ENCODE measurements around the gene FHAD1. TPM values are rescaled to one million over a fixed set of nuclear protein-coding genes. Genes with fewer than 3 reads are reported as not detected.

FHAD1 gene
- total RNA-seq, 1 experiment from 2014 or later = 3.5 TPM

DNA sequence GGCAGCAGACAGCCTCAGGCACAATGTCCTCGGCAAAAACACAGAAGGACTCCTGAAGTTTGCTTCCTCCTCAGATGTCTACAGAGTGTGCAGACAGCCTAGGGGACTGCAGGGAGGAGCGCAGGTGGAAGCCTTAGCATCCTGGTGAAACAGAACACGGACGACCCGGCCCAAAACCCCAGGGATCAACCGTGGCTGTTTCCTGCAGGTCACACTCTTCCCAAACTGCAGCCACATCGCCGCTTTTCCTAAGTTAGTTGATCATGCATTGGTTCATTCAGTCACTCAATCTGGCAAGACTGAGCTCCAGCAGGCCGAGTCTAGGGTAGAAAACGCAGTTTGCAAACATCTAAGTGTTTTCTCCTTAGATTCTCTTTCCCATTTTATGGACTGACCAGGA is 33.4 kb downstream of the FHAD1 start (continued):
- TF ChIP-seq, protein P1, sequence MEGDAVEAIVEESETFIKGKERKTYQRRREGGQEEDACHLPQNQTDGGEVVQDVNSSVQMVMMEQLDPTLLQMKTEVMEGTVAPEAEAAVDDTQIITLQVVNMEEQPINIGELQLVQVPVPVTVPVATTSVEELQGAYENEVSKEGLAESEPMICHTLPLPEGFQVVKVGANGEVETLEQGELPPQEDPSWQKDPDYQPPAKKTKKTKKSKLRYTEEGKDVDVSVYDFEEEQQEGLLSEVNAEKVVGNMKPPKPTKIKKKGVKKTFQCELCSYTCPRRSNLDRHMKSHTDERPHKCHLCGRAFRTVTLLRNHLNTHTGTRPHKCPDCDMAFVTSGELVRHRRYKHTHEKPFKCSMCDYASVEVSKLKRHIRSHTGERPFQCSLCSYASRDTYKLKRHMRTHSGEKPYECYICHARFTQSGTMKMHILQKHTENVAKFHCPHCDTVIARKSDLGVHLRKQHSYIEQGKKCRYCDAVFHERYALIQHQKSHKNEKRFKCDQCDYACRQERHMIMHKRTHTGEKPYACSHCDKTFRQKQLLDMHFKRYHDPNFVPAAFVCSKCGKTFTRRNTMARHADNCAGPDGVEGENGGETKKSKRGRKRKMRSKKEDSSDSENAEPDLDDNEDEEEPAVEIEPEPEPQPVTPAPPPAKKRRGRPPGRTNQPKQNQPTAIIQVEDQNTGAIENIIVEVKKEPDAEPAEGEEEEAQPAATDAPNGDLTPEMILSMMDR (IDR thresholded peaks at IDR 0.05 in 2 of 3, conservative IDR thresholded peaks at IDR 0.05 in 1 of 3; ENCODE audit: borderline replicate concordance in 1 of 3, insufficient read depth in 1 of 3, low read depth in 2 of 3, low read length in 2 of 3) = no peak
- TF ChIP-seq YY1 (IDR thresholded peaks at IDR 0.05; ENCODE audit: extremely low read depth, insufficient replicate concordance, low read depth, low read length) (no peak), ELF1 (IDR thresholded peaks at IDR 0.05; ENCODE audit: borderline replicate concordance, low read depth) (no peak), EZH2 (IDR thresholded peaks at IDR 0.05) (no peak), FOSL1 (IDR thresholded peaks at IDR 0.05; ENCODE audit: low read depth) (no peak), ZFX (IDR thresholded peaks at IDR 0.05) (no peak), POLR2A (IDR thresholded peaks at IDR 0.05; ENCODE audit: borderline replicate concordance, extremely low read depth, insufficient read depth, insufficient read length) (no peak), EZH2phosphoT487 (IDR thresholded peaks at IDR 0.05; ENCODE audit: borderline replicate concordance) (no peak), ZNF274 (IDR thresholded peaks at IDR 0.05; ENCODE audit: low read depth, low read length) (no peak), JUND (IDR thresholded peaks at IDR 0.05) (no peak)

DNA sequence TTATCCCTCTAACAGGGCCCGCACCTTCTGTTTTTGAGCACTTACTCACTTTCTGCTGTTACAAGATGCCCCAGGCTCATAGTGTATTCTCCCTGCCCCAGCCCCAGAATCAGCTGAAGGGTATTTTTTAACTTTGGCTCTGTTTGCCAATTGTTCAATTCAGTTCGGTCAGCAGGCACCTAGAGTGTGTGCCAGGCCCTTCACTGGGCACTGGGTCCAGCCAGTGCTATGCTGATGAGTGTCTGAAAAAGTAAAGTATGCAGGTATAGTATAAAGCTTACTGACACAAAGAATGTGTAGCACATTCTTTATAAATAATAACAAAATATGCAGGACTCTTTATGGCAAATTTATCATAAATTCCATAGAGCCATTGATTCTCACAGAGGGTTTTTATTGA is 35.0 kb downstream of the FHAD1 start:
- intact Hi-C loops (cut with micrococcal nuclease) = no loop called here
- ChIA-PET CTCF (no interaction called here), POLR2A (no interaction called here)
- no peak for TF ChIP-seq POLR2AphosphoS5 (IDR thresholded peaks at IDR 0.05; ENCODE audit: low read depth, low read length)
- TF ChIP-seq, protein P2, sequence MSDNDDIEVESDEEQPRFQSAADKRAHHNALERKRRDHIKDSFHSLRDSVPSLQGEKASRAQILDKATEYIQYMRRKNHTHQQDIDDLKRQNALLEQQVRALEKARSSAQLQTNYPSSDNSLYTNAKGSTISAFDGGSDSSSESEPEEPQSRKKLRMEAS (IDR thresholded peaks at IDR 0.05) = no peak
- TF ChIP-seq, protein P1 (IDR thresholded peaks at IDR 0.05 in 2 of 3, conservative IDR thresholded peaks at IDR 0.05 in 1 of 3; ENCODE audit: borderline replicate concordance in 1 of 3, insufficient read depth in 1 of 3, low read depth in 2 of 3, low read length in 2 of 3) = no peak
- TF ChIP-seq, protein P3, sequence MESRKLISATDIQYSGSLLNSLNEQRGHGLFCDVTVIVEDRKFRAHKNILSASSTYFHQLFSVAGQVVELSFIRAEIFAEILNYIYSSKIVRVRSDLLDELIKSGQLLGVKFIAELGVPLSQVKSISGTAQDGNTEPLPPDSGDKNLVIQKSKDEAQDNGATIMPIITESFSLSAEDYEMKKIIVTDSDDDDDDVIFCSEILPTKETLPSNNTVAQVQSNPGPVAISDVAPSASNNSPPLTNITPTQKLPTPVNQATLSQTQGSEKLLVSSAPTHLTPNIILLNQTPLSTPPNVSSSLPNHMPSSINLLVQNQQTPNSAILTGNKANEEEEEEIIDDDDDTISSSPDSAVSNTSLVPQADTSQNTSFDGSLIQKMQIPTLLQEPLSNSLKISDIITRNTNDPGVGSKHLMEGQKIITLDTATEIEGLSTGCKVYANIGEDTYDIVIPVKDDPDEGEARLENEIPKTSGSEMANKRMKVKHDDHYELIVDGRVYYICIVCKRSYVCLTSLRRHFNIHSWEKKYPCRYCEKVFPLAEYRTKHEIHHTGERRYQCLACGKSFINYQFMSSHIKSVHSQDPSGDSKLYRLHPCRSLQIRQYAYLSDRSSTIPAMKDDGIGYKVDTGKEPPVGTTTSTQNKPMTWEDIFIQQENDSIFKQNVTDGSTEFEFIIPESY (IDR thresholded peaks at IDR 0.05; ENCODE audit: extremely low read depth, insufficient replicate concordance, low read length) = no peak
- TF ChIP-seq EZH2 (IDR thresholded peaks at IDR 0.05) = no peak
- no peak for TF ChIP-seq EZH2phosphoT487 (IDR thresholded peaks at IDR 0.05; ENCODE audit: borderline replicate concordance)
- TF ChIP-seq SP1 (IDR thresholded peaks at IDR 0.05; ENCODE audit: low read depth) = no peak
- no peak for TF ChIP-seq EGR1 (IDR thresholded peaks at IDR 0.05; ENCODE audit: low read depth)
- no peak for TF ChIP-seq CBX3 (IDR thresholded peaks at IDR 0.05; ENCODE audit: low read depth)
- TF ChIP-seq CEBPB (IDR thresholded peaks at IDR 0.05; ENCODE audit: low read depth) = no peak
- TF ChIP-seq SRF (IDR thresholded peaks at IDR 0.05; ENCODE audit: low read depth) = no peak
- TF ChIP-seq TCF7L2 (IDR thresholded peaks at IDR 0.05; ENCODE audit: borderline replicate concordance, extremely low read depth, insufficient read depth, insufficient read length) = no peak
- TF ChIP-seq POLR2A (IDR thresholded peaks at IDR 0.05; ENCODE audit: borderline replicate concordance, extremely low read depth, insufficient read depth, insufficient read length) = no peak
- TF ChIP-seq FOSL1 (IDR thresholded peaks at IDR 0.05; ENCODE audit: low read depth) = no peak
- TF ChIP-seq JUND (IDR thresholded peaks at IDR 0.05) = no peak
- TF ChIP-seq RAD21 (IDR thresholded peaks at IDR 0.05; ENCODE audit: low read depth) = no peak
- no peak for TF ChIP-seq ZNF274 (IDR thresholded peaks at IDR 0.05; ENCODE audit: low read depth, low read length)

More for the DNA sequence above, 35.0 kb downstream of the FHAD1 start:
- no peak for DNase-seq (ENCODE audit: low read depth, low spot score)
- no peaks in the 10 kb centered on the region for H4K20me1 ChIP-seq (ENCODE audit: insufficient read depth)
- ATAC-seq = no peak
- H3K27me3 ChIP-seq (ENCODE audit: insufficient read depth, low read length) = no peaks in the 10 kb centered on the region
- no peak overlapping the region for H3K27ac ChIP-seq (ENCODE audit: low read depth, low read length)
- H2AFZ ChIP-seq (ENCODE audit: low read depth, low read length, poor library complexity, severe bottlenecking) = no peak overlapping the region
- no peaks in the 10 kb centered on the region for H3K36me3 ChIP-seq (ENCODE audit: control insufficient read depth in 1 of 2, insufficient read depth in 2 of 2, low read length in 2 of 2)
- no peaks in the 10 kb centered on the region for H3K9me3 ChIP-seq (ENCODE audit: control insufficient read depth in 1 of 2, insufficient read depth in 1 of 2, low read depth in 1 of 2, low read length in 2 of 2)
- H3K4me2 ChIP-seq (ENCODE audit: low read length) = no peak overlapping the region
- H3K9me2 ChIP-seq (ENCODE audit: insufficient read depth) = no peaks in the 10 kb centered on the region
- RAD21 ChIA-PET (ENCODE audit: low non-redundant PET in 1 of 2, low total read pairs in 2 of 2, uncharacterized antibody in 2 of 2, unreplicated experiment in 2 of 2) = no interaction called here
- H3K4me3 ChIP-seq (replicated peaks in 1 of 2; ENCODE audit: low read depth in 1 of 2, low read length in 2 of 2) = no peak overlapping the region
- H3K9ac ChIP-seq (ENCODE audit: low read length) = no peak overlapping the region
- BruUV-seq (replicated peaks) = no TSS peak
- H3K4me1 ChIP-seq (ENCODE audit: control insufficient read depth in 1 of 2, insufficient read depth in 2 of 2, low read length in 2 of 2) = peaks cover 0 to 10% of the 10 kb centered on the region in 2 experiments; a peak in 1 of 4 replicates
- no peaks in the 10 kb centered on the region for H3K79me2 ChIP-seq (ENCODE audit: insufficient read depth, low read length)

All from HCT116 (cell line).